Epithelial cell of proximal tubule (primary cell): ENCODE data around the gene IQCE. TPM values are rescaled to one million over a fixed set of nuclear protein-coding genes. Genes with fewer than 3 reads are reported as not detected.

Source experiments
- DNase-seq: peaks from one replicate; pipeline ENCODE4 v3.0.0-alpha.2; 2011; ENCODE audit warnings: low read depth
- H3K4me3 ChIP-seq: 2 replicates; pipeline ENCODE4 v1.5.1; 2011; ENCODE audit warnings: low read depth, mild to moderate bottlenecking, low read length
- CTCF ChIP-seq: conservative IDR thresholded peaks from 2 replicates; pipeline ENCODE4 v1.5.1; 2012; ENCODE audit warnings: low read depth, mild to moderate bottlenecking, low read length
- total RNA-seq: library from RNA; depleted of rRNA; stranded (reverse); fragments of >200 nt; gene quantifications from 2 replicates; pipeline ENCODE4 v1.2.3, GENCODE V29; 2015

The IQCE gene
- total RNA-seq, 1 donor from 2014 or later, result 25.0 TPM

GRCh38 chr7:2626498-2627117 is 67.8 kb downstream of the IQCE start:
- no peak overlapping the region for H3K4me3 ChIP-seq
- no peak for DNase-seq
- no peak for TF ChIP-seq CTCF

GRCh38 chr7:2627258-2628129 is 68.7 kb downstream of the IQCE start:
- H3K4me3 ChIP-seq, result no peak overlapping the region
- no peak for DNase-seq
- no peak for TF ChIP-seq CTCF

GRCh38 chr7:2628130-2628482 is 69.3 kb downstream of the IQCE start:
- no peak for TF ChIP-seq CTCF
- no peak overlapping the region for H3K4me3 ChIP-seq
- no peak for DNase-seq

- no peak for DNase-seq
- no peak overlapping the region for H3K4me3 ChIP-seq
- TF ChIP-seq CTCF, result no peak
These were observed 70.1 kb downstream of the IQCE start for GRCh38 chr7:2628891-2629290.

- no peak for DNase-seq
- TF ChIP-seq CTCF, result no peak
- no peak overlapping the region for H3K4me3 ChIP-seq
These were observed 71.2 kb downstream of the IQCE start for GRCh38 chr7:2629746-2630681.

GRCh38 chr7:2631946-2632732 is 73.4 kb downstream of the IQCE start, which contains the start of gene TTYH3:
Gene TTYH3, plus strand, starts transcription at chr7:2631986. Its CDS starts 170 bp downstream, at chr7:2632156.
- no peak for TF ChIP-seq CTCF
- no peak for DNase-seq
- peak within 1 kb of the TSS; percentile 95 for H3K4me3 ChIP-seq
